Gastrocnemius medialis (tissue), 4 donors: ENCODE measurements around the gene UQCR11. TPM values are rescaled to one million over a fixed set of nuclear protein-coding genes. Genes with fewer than 3 reads are reported as not detected.

Experiments used
- ATAC-seq, 2 donors: fragments of 150-250 bp; one replicate each; pipeline ENCODE4 v1.9.1; 2016
- DNase-seq, 2 donors: peaks; one replicate each; pipeline ENCODE4 v3.0.0-alpha.2; 2019
- H3K27ac ChIP-seq, 4 donors: fragments of 200-600 bp; sonication (generic); 1 replicate in 1 of 4; 2 replicates in 3 of 4; pipeline ENCODE4 v1.5.1; 2016 to 2018; ENCODE audit warnings: mild to moderate bottlenecking in 2 of 4, moderate library complexity in 1 of 4
- H3K27me3 ChIP-seq, 3 donors: fragments of 200-600 bp; sonication (generic) in 2 of 3; 1 replicate in 1 of 3; 2 replicates in 2 of 3; pipeline versions ENCODE4 v1.5.1 to v1.6.0; 2016 to 2019; ENCODE audit warnings: mild to moderate bottlenecking in 1 of 3, moderate library complexity in 1 of 3
- H3K36me3 ChIP-seq, 2 donors: fragments of 200-600 bp; sonication (generic) in 1 of 2; one replicate each; pipeline ENCODE4 v1.5.1; 2017 to 2018
- H3K4me1 ChIP-seq, 2 donors: fragments of 200-600 bp; sonication (generic) in 1 of 2; one replicate each; pipeline ENCODE4 v1.5.1; 2016 to 2017; ENCODE audit warnings: mild to moderate bottlenecking in 2 of 2
- H3K4me3 ChIP-seq, 4 donors: fragments of 200-600 bp; sonication (generic) in 3 of 4; 1 replicate in 1 of 4; 2 replicates in 3 of 4; pipeline ENCODE4 v1.5.1; 2016 to 2019; ENCODE audit warnings: mild to moderate bottlenecking in 2 of 4
- H3K9me3 ChIP-seq, 3 donors: fragments of 200-600 bp; sonication (generic) in 2 of 3; 1 replicate in 1 of 3; 2 replicates in 2 of 3; pipeline ENCODE4 v1.5.1; 2016 to 2019
- POLR2A ChIP-seq, 2 donors: fragments of 450-650 bp; IDR thresholded peaks; one replicate each; pipeline ENCODE4 v1.6.1; 2017; ENCODE audit warnings: antibody characterized with exemption in 2 of 2, mild to moderate bottlenecking in 2 of 2, moderate library complexity in 2 of 2
- in situ Hi-C, 4 donors: fragments of 200-750 bp; cut with MboI; loops; one replicate each; pipeline versions ENCODE4 v1.15.0 to v1.8.0; 2017; ENCODE audit warnings: low sequenced_read_pairs in 4 of 4
- intact Hi-C: fragments of 100-400 bp; cut with DNase I; formaldehyde crosslinking; loops from one replicate; pipeline ENCODE4 v1.15.1; 2023; ENCODE audit warnings: low total_unique reads
- total RNA-seq, 4 donors: library from RNA; depleted of rRNA; stranded (reverse); fragments of >200 nt; gene quantifications; one replicate each; pipeline versions ENCODE4 v1.1.0 to v1.2.3, GENCODE V29; 2016
- TF ChIP-seq, protein P1 (sequence below), 5 experiments: fragments of 450-650 bp in 3 of 5; fragments of 200-600 bp in 2 of 5; sonication (generic) in 2 of 5; IDR thresholded peaks in 4 of 5; conservative IDR thresholded peaks in 1 of 5; 1 replicate in 4 of 5; 2 replicates in 1 of 5; pipeline ENCODE4 v1.5.1; 2016 to 2019; ENCODE audit warnings: antibody characterized with exemption in 5 of 5, mild to moderate bottlenecking in 3 of 5, moderate library complexity in 3 of 5

Gene UQCR11
- total RNA-seq, 4 donors from 2014 or later, result 106 to 173 (median 154) TPM

DNA sequence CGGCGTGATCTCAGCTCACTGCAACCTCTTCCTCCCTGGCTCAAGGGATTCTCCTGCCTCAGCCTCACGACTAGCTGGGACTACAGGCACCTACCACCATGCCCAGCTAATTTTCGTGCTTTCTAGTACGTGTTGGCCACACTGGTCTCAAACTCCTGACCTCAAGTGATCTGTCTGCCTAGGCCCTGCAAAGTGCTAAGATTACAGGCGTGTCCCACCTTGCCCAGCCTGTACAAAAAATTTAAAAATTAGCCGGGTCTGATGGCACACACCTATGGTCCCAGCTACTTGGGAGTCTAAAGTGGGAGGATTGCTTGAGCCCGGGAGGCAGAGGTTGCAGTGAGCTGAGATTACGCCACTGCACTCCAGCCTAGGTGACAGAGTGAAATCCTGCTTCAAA is 32.5 kb downstream of the UQCR11 start:
- Histone ChIP-seq H3K27me3 (no peaks in the 10 kb centered on the region), H3K4me1 (peaks cover 4% of the 10 kb centered on the region in 2 donors), H3K4me3 (no peak overlapping the region), H3K9me3 (no peaks in the 10 kb centered on the region), H3K36me3 (peaks cover 0 to 11% of the 10 kb centered on the region in 2 donors), H3K27ac (no peak overlapping the region)
- TF ChIP-seq POLR2A (IDR thresholded peaks at IDR 0.05), result no peak
- TF ChIP-seq, protein P1, sequence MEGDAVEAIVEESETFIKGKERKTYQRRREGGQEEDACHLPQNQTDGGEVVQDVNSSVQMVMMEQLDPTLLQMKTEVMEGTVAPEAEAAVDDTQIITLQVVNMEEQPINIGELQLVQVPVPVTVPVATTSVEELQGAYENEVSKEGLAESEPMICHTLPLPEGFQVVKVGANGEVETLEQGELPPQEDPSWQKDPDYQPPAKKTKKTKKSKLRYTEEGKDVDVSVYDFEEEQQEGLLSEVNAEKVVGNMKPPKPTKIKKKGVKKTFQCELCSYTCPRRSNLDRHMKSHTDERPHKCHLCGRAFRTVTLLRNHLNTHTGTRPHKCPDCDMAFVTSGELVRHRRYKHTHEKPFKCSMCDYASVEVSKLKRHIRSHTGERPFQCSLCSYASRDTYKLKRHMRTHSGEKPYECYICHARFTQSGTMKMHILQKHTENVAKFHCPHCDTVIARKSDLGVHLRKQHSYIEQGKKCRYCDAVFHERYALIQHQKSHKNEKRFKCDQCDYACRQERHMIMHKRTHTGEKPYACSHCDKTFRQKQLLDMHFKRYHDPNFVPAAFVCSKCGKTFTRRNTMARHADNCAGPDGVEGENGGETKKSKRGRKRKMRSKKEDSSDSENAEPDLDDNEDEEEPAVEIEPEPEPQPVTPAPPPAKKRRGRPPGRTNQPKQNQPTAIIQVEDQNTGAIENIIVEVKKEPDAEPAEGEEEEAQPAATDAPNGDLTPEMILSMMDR (IDR thresholded peaks at IDR 0.05 in 4 of 5, conservative IDR thresholded peaks at IDR 0.05 in 1 of 5), result no peak
- DNase-seq (no peak), ATAC-seq (no peak)
- in situ Hi-C loops (no loop called here), intact Hi-C loops (no loop called here)

DNA sequence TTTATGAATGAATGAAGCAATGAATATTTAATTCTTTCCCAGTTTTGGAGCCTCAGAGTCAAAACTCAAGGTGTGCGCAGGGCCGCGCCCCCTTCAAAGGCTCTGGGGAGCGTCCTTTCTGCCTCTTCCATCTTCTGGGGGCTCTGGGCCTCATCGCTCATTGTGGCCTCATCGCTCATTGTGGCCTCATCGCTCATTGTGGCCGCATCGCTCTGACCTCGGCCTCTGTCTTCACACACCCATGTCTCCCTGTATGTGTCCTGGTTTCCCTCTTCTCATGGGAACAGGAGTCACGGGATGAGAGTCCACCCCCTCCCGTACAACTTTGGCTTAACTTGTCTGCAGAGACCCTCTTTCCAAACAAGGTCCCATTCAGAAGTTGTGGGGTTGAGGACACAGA is 33.9 kb downstream of the UQCR11 start:
- Histone ChIP-seq H3K27me3 (peaks cover 5 to 8% (median 5%) of the 10 kb centered on the region in 3 donors), H3K9me3 (no peaks in the 10 kb centered on the region), H3K4me1 (peaks cover 4% of the 10 kb centered on the region in 2 donors), H3K27ac (no peak overlapping the region), H3K36me3 (no peaks in the 10 kb centered on the region), H3K4me3 (no peak overlapping the region)
- intact Hi-C loops, result no loop called here
- no peak for ATAC-seq
- in situ Hi-C loops, result no loop called here
- DNase-seq, result no peak
- TF ChIP-seq, protein P1 (IDR thresholded peaks at IDR 0.05 in 4 of 5, conservative IDR thresholded peaks at IDR 0.05 in 1 of 5), result no peak
- TF ChIP-seq POLR2A (IDR thresholded peaks at IDR 0.05), result no peak

DNA sequence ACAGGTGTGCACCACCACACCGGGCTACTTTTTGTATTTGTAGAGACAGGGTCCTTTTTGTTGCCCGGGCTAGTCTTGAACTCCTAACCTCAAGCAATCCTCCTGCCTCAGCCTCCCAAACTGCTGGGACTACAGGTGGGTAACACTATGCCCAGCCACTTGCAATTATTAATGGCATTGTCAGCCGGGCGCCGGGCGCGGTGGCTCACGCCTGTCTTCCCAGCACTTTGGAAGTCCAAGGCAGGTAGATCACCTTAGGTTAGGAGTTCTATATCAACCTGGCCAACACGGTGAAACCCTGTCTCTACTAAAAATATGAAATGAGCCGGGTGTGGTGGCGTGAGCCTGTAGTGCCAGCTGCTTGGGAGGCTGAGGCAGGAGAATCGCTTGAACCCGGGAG is 34.4 kb downstream of the UQCR11 start:
- in situ Hi-C loops, result no loop called here
- Histone ChIP-seq H3K4me1 (peaks cover 4 to 7% of the 10 kb centered on the region in 2 donors), H3K27me3 (peaks cover 6 to 8% (median 8%) of the 10 kb centered on the region in 3 donors), H3K9me3 (no peaks in the 10 kb centered on the region), H3K27ac (no peak overlapping the region), H3K36me3 (no peaks in the 10 kb centered on the region), H3K4me3 (no peak overlapping the region)
- ATAC-seq (no peak), DNase-seq (no peak)
- TF ChIP-seq, protein P1 (IDR thresholded peaks at IDR 0.05 in 4 of 5, conservative IDR thresholded peaks at IDR 0.05 in 1 of 5), result no peak
- TF ChIP-seq POLR2A (IDR thresholded peaks at IDR 0.05), result no peak
- intact Hi-C loops, result no loop called here

DNA sequence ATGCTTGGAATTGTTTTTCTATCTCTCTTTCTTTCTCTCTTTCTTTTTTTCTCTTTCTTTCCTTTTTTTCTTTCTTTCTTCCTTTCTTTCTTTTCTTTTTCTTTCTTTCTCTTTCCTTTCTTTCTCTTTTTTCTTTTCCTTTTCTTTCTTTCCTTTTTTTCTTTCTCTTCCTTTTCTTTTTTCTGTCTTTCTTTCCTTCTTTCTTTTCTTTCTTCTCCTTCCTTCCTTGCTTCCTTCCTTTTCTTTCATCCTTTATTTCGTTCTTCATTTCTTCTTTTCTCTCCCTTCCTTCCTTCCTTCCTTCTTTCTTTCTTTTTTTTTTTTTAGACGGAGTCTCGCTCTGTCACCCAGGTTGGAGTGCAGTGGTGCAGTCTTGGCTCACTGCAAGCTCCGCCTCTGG is 35.3 kb downstream of the UQCR11 start:
- Histone ChIP-seq H3K4me1 (peaks cover 4 to 7% of the 10 kb centered on the region in 2 donors), H3K4me3 (no peak overlapping the region), H3K27me3 (peaks cover 6 to 11% (median 8%) of the 10 kb centered on the region in 3 donors), H3K36me3 (no peaks in the 10 kb centered on the region), H3K9me3 (no peaks in the 10 kb centered on the region), H3K27ac (no peak overlapping the region)
- TF ChIP-seq, protein P1 (IDR thresholded peaks at IDR 0.05 in 4 of 5, conservative IDR thresholded peaks at IDR 0.05 in 1 of 5), result no peak
- no peak for TF ChIP-seq POLR2A (IDR thresholded peaks at IDR 0.05)
- intact Hi-C loops (loop anchor here (5.0 kb wide), 1 partner anchor 37 kb away; the partner anchor contains the start of gene UQCR11), in situ Hi-C loops (no loop called here)
- ATAC-seq (no peak), DNase-seq (no peak)
